ENCODE results near the gene LIPK. TPM values are rescaled to one million over a fixed set of nuclear protein-coding genes. Genes with fewer than 3 reads are reported as not detected.

The LIPK gene, protein sequence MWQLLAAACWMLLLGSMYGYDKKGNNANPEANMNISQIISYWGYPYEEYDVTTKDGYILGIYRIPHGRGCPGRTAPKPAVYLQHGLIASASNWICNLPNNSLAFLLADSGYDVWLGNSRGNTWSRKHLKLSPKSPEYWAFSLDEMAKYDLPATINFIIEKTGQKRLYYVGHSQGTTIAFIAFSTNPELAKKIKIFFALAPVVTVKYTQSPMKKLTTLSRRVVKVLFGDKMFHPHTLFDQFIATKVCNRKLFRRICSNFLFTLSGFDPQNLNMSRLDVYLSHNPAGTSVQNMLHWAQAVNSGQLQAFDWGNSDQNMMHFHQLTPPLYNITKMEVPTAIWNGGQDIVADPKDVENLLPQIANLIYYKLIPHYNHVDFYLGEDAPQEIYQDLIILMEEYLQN
- total RNA-seq: not detected

DNA sequence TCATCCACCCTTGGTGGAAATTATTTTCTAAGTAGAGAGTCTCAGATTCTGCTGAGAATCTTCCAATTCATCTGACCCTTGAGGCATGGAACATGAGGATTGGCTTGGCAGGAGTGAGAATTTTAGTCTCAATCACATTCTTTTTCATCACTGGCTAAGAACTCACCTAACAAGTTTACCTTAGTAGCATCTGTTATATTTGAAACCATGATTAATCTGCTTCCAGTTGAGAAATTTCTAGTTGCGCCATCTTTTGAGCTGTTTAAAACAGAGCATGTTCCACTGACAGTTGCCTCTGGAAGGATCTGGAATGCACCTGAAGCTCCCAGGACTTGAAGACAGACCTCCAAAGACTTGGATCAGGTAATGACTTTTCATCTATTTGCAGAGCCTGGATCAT is at the start of gene LIPK:
TSS of gene LIPK (plus strand) at position 292 of the 400 bp plus-strand sequence. CDS start 18,295 bp downstream, outside the sequence.
- Histone ChIP-seq H3K4me1 (no peaks in the 10 kb centered on the region), H3K36me3 (no peaks in the 10 kb centered on the region), H3K27ac (no peak within 1 kb of the TSS), H3K9me3 (no peaks in the 10 kb centered on the region), H3K4me3 (no peak within 1 kb of the TSS), H3K27me3 (no peaks in the 10 kb centered on the region)
- whole genome bisulfite sequencing, 2 donors (ENCODE audit: low coverage in 1 of 2): 75 to 86% methylated on average over 1 of the region's 1 CpG
- TF ChIP-seq EP300 (IDR thresholded peaks at IDR 0.05) (no peak), POLR2A (IDR thresholded peaks at IDR 0.05) (no peak), POLR2AphosphoS5 (IDR thresholded peaks at IDR 0.05) (no peak)
- TF ChIP-seq, protein P1, sequence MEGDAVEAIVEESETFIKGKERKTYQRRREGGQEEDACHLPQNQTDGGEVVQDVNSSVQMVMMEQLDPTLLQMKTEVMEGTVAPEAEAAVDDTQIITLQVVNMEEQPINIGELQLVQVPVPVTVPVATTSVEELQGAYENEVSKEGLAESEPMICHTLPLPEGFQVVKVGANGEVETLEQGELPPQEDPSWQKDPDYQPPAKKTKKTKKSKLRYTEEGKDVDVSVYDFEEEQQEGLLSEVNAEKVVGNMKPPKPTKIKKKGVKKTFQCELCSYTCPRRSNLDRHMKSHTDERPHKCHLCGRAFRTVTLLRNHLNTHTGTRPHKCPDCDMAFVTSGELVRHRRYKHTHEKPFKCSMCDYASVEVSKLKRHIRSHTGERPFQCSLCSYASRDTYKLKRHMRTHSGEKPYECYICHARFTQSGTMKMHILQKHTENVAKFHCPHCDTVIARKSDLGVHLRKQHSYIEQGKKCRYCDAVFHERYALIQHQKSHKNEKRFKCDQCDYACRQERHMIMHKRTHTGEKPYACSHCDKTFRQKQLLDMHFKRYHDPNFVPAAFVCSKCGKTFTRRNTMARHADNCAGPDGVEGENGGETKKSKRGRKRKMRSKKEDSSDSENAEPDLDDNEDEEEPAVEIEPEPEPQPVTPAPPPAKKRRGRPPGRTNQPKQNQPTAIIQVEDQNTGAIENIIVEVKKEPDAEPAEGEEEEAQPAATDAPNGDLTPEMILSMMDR (IDR thresholded peaks at IDR 0.05): no peak
- ATAC-seq: no peak

DNA sequence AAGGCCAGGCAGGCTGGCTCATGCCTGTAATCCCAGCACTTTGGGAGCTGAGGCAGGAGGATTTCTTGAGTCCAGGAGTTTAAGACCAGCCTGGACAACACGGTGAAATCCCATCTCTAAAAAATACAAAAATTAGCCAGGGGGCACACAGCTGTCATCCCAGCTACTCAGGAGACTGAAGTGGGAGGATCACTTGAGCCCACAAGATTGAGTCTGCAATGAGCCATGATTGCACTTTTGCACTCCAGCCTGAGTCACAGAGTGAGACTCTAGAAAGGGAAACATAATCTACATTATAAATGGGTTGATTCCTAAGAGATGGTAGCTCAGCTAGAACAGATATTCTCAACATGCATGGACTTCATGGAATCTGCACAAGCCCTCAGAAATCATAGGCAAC is 48.1 kb upstream of the LIPK start:
- Histone ChIP-seq H3K36me3 (no peaks in the 10 kb centered on the region), H3K27ac (no peak overlapping the region), H3K9me3 (no peaks in the 10 kb centered on the region), H3K4me3 (no peak overlapping the region), H3K27me3 (no peaks in the 10 kb centered on the region), H3K4me1 (no peaks in the 10 kb centered on the region)
- no peak for ATAC-seq
- TF ChIP-seq POLR2AphosphoS5 (IDR thresholded peaks at IDR 0.05) (no peak), EP300 (IDR thresholded peaks at IDR 0.05) (no peak)
- whole genome bisulfite sequencing, 2 donors (ENCODE audit: low coverage in 1 of 2): 93% methylated on average over 1 of the region's 1 CpG; no CpG with 5 or more reads in 1 of the 2 donors

DNA sequence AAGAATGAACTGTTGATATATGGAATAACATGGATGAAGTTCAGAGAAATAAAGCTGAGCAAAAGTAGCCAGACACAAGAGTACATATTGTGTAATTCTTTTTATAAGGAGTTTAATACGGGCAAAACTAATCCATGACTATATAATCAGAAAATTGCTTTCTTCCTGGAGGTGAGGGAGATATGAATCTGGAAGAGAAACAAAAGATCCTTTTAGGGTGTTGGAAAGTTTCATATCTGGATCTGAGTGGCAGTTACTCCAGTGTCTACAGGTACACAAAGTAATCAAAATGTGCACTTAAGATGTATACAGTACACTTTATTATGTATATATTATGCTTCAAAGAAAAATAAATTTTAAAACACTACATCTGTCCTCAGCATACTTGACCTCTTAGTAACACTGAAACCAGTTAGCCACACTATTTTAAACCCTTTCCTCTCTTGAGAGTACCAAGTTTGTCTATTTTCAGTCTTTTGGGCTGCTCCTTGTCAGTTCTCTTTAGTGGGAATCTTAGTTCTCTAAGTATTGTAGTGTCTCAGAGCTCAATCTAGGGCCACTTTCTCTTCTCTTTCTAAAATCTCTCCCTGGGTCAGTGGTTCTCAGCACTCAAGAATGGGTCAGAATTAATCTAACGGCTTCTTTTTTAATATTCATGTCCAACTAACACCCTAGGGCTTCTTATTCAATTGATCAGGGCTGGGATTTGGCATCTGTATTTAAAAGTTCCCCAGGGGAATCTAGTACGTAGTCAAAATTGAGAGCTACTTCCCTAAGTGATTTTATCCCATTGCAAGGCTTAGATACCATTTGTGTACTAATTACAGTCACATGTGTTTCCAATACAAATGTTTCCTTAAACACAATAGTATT is 46.1 kb upstream of the LIPK start:
- no peaks in the 10 kb centered on the region for H3K4me1 ChIP-seq
- ATAC-seq: no peak
- H3K9me3 ChIP-seq: no peaks in the 10 kb centered on the region
- H3K27me3 ChIP-seq: no peaks in the 10 kb centered on the region
- no peak overlapping the region for H3K27ac ChIP-seq
- TF ChIP-seq, protein P1 (IDR thresholded peaks at IDR 0.05): no peak
- TF ChIP-seq EP300 (IDR thresholded peaks at IDR 0.05): no peak
- no peak for TF ChIP-seq POLR2A (IDR thresholded peaks at IDR 0.05)
- TF ChIP-seq POLR2AphosphoS5 (IDR thresholded peaks at IDR 0.05): no peak
- WGBS, 2 donors (ENCODE audit: low coverage in 1 of 2): 51 to 56% methylated on average over 3 of the region's 3 CpGs
- H3K4me3 ChIP-seq: no peak overlapping the region
- no peaks in the 10 kb centered on the region for H3K36me3 ChIP-seq

DNA sequence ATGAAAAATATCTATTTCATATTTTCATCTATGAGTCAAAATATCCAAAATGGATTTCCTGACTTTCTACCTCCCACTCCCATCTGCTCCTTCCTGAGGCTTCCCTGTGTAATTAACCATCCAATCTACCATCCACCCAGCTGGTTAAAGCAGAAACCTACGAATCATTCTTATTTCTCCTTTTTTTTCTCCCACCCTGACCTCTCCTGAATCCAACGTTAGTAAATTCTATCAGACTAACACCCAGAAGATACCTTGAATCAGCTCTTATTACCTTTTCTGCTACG is 45.5 kb upstream of the LIPK start:
- Histone ChIP-seq H3K4me1 (no peaks in the 10 kb centered on the region), H3K27ac (no peak overlapping the region), H3K27me3 (no peaks in the 10 kb centered on the region), H3K4me3 (no peak overlapping the region), H3K9me3 (no peaks in the 10 kb centered on the region), H3K36me3 (no peaks in the 10 kb centered on the region)
- ATAC-seq: no peak
- 0 to 19% methylated on average over 1 to 2 of the region's 3 CpGs for WGBS, 2 donors (ENCODE audit: low coverage in 1 of 2)
- TF ChIP-seq EP300 (IDR thresholded peaks at IDR 0.05): no peak
- TF ChIP-seq POLR2A (IDR thresholded peaks at IDR 0.05): no peak
- no peak for TF ChIP-seq POLR2AphosphoS5 (IDR thresholded peaks at IDR 0.05)
- TF ChIP-seq, protein P1 (IDR thresholded peaks at IDR 0.05): no peak

DNA sequence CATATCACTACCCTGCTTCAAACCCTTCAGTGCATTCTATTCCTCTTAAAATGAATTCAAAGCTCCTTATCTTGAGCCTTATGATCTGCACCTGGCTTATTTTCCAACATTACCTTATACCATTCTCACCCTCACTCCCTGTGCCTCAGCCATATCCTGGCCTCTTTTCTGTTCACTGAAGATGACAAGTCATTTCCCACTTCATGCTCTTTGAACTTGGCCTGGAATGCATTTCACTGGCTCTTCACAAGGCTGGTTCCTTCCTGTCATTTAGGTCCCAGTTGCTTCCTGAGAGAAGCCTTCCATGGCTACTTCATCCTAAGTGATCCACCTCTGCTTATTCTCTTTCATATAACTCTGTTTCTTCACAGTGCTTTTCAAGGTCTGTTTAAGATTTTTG is 45.0 kb upstream of the LIPK start:
- ATAC-seq: no peak
- TF ChIP-seq, protein P1 (IDR thresholded peaks at IDR 0.05): no peak
- TF ChIP-seq POLR2AphosphoS5 (IDR thresholded peaks at IDR 0.05) (no peak), POLR2A (IDR thresholded peaks at IDR 0.05) (no peak), EP300 (IDR thresholded peaks at IDR 0.05) (no peak)
- no peaks in the 10 kb centered on the region for H3K9me3 ChIP-seq

More for the DNA sequence above, 45.0 kb upstream of the LIPK start:
- Histone ChIP-seq H3K27me3 (no peaks in the 10 kb centered on the region), H3K27ac (no peak overlapping the region), H3K36me3 (no peaks in the 10 kb centered on the region), H3K4me1 (no peaks in the 10 kb centered on the region), H3K4me3 (no peak overlapping the region)

All from gastroesophageal sphincter (tissue), 4 donors.